Putamen (tissue), 1 donor: ENCODE measurements around the gene ARHGEF12.

Experiments used
- DNase-seq: peaks from one replicate; pipeline ENCODE4 v3.0.0-alpha.2; 2016; ENCODE audit warnings: low spot score

Gene ARHGEF12

DNA sequence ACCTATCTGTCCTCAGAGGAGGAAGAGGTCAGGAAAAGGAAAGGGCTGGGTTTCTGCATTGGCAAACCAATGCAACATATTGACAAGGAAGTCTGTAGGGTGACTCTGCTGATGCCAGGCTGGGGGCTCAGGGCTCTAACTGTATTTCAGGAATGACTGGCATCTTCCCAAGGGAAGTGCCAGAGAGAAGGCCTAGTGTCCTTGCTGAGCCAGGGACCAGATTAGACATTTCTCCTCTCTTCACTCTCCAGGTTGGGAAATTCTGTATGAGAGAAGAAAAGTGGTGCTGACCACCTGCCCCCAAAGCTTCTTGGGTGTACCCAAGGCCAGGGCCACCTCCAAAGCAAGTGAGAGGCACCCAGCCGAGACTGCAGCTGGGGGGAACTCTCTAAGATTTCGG, 202.5 kb downstream of the ARHGEF12 start:
- no peak for DNase-seq
